ENCODE measurements around the gene PSG2.
A peak's percentile ranks its signal among the peaks of the same experiment; 100 is the strongest.
"Not testable (repeated sequence)": the region's sequence is repeated elsewhere in the genome, so short reads cannot be mapped to it uniquely, and the experiment has no call there.

Gene PSG2

GRCh38 chr19:43082601-43083000, at the start of gene PSG2:
PSG2 (minus strand) TSS chr19:43082701; CDS start chr19:43082569, 132 bp downstream.
- DNase-seq, result not testable (repeated sequence)

- DNase-seq, result not testable (repeated sequence)
Measured at GRCh38 chr19:43131281-43131842, 48.9 kb upstream of the PSG2 start.

GRCh38 chr19:43129197-43129596, 46.7 kb upstream of the PSG2 start:
- DNase-seq, result not testable (repeated sequence)

GRCh38 chr19:43127336-43127735, 44.8 kb upstream of the PSG2 start:
- not testable (repeated sequence) for DNase-seq

GRCh38 chr19:43126720-43127119, 44.2 kb upstream of the PSG2 start:
- DNase-seq, result no peak

- DNase-seq, result no peak
Measured at GRCh38 chr19:43124360-43124759, 41.9 kb upstream of the PSG2 start.

GRCh38 chr19:43120433-43121026, 38.0 kb upstream of the PSG2 start:
- not testable (repeated sequence) for DNase-seq

GRCh38 chr19:43119526-43119925, 37.0 kb upstream of the PSG2 start:
- DNase-seq, result not testable (repeated sequence)

- DNase-seq, result not testable (repeated sequence)
Measured at GRCh38 chr19:43116421-43116820, 33.9 kb upstream of the PSG2 start.

- DNase-seq, result not testable (repeated sequence)
Measured at GRCh38 chr19:43115548-43115947, 33.0 kb upstream of the PSG2 start.

GRCh38 chr19:43115064-43115463, 32.6 kb upstream of the PSG2 start:
- DNase-seq, result not testable (repeated sequence)

- not testable (repeated sequence) for DNase-seq
Measured at GRCh38 chr19:43114626-43115025, 32.1 kb upstream of the PSG2 start.

- DNase-seq, result not testable (repeated sequence)
Measured at GRCh38 chr19:43107401-43107800, 24.9 kb upstream of the PSG2 start.

GRCh38 chr19:43105496-43105895, 23.0 kb upstream of the PSG2 start:
- no peak for DNase-seq

GRCh38 chr19:43104215-43104850, 21.8 kb upstream of the PSG2 start:
- peak; percentile 5 for DNase-seq

GRCh38 chr19:43101950-43102349, 19.4 kb upstream of the PSG2 start:
- no peak for DNase-seq

- DNase-seq, result not testable (repeated sequence)
Measured at GRCh38 chr19:43098416-43098815, 15.9 kb upstream of the PSG2 start.

GRCh38 chr19:43087702-43088340, 5.3 kb upstream of the PSG2 start:
- DNase-seq, result peak; percentile 37

GRCh38 chr19:43085796-43086530, 3.5 kb upstream of the PSG2 start:
- not testable (repeated sequence) for DNase-seq

- DNase-seq, result peak; percentile 38
Measured at GRCh38 chr19:43084196-43084832, 1.8 kb upstream of the PSG2 start.

- DNase-seq, result not testable (repeated sequence)
Measured at GRCh38 chr19:43083721-43084120, 1.2 kb upstream of the PSG2 start.

- DNase-seq, result no peak
Measured at GRCh38 chr19:43078311-43078710, 4.2 kb downstream of the PSG2 start.

All from activated CD4-positive, alpha-beta T cell treated with anti-CD3 and anti-CD28 coated beads, Interleukin-2, amount 50 U/mL, for 16 hours (primary cell).